WERI-Rb-1 (cell line): ENCODE results near the gene CHIC2.

ENCODE experiments used
- DNase-seq: peaks from one replicate; pipeline ENCODE4 v3.0.0-alpha.2; 2020
- H3K27ac ChIP-seq: fragments of 250-450 bp; sonication (Bioruptor Pico); 2 replicates; pipeline ENCODE4 v1.5.1; 2020; ENCODE audit warnings: mild to moderate bottlenecking, moderate library complexity
- H3K27me3 ChIP-seq: fragments of 250-450 bp; sonication (Bioruptor Pico); 2 replicates; pipeline ENCODE4 v1.5.1; 2021; ENCODE audit warnings: mild to moderate bottlenecking, low read depth, moderate library complexity; ENCODE audit not compliant: insufficient read depth, severe bottlenecking
- H3K36me3 ChIP-seq: fragments of 250-450 bp; sonication (Bioruptor Pico); 2 replicates; pipeline ENCODE4 v1.5.1; 2020; ENCODE audit warnings: mild to moderate bottlenecking, moderate library complexity
- H3K4me3 ChIP-seq: 2 replicates; pipeline ENCODE4 v1.5.1; 2011; ENCODE audit warnings: low read depth, mild to moderate bottlenecking, control low read depth, low read length
- H3K9me3 ChIP-seq: fragments of 250-450 bp; sonication (Bioruptor Pico); 2 replicates; pipeline ENCODE4 v1.5.1; 2021; ENCODE audit warnings: mild to moderate bottlenecking, moderate library complexity; ENCODE audit not compliant: severe bottlenecking
- TF ChIP-seq, protein P1 (sequence below): IDR thresholded peaks from 2 replicates; pipeline ENCODE4 v1.5.1; 2011; ENCODE audit warnings: low read depth, mild to moderate bottlenecking, control low read depth, inconsistent platforms, low read length

Gene CHIC2

DNA sequence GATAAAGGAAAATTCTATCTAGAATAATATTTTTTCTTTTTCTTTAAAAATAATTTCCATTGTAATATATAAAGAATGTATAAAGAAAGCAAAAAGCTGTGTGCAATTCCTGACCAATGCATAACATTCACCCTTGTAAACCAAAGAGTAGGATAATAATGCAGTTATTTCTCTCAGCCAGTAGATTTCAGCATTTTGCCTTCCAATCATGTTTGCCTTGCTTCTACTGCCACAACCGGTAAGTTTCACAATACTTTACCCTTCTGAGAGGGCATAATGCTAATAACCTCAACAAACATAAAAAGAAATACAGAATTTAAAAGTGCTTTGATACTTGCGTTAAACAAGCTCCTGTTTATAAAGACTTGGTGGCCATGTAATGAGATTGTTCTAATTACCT is 59.9 kb downstream of the CHIC2 start:
- no peak overlapping the region for H3K27ac ChIP-seq
- no peaks in the 10 kb centered on the region for H3K9me3 ChIP-seq
- no peak for DNase-seq
- no peaks in the 10 kb centered on the region for H3K36me3 ChIP-seq
- H3K4me3 ChIP-seq = no peak overlapping the region
- TF ChIP-seq, protein P1, sequence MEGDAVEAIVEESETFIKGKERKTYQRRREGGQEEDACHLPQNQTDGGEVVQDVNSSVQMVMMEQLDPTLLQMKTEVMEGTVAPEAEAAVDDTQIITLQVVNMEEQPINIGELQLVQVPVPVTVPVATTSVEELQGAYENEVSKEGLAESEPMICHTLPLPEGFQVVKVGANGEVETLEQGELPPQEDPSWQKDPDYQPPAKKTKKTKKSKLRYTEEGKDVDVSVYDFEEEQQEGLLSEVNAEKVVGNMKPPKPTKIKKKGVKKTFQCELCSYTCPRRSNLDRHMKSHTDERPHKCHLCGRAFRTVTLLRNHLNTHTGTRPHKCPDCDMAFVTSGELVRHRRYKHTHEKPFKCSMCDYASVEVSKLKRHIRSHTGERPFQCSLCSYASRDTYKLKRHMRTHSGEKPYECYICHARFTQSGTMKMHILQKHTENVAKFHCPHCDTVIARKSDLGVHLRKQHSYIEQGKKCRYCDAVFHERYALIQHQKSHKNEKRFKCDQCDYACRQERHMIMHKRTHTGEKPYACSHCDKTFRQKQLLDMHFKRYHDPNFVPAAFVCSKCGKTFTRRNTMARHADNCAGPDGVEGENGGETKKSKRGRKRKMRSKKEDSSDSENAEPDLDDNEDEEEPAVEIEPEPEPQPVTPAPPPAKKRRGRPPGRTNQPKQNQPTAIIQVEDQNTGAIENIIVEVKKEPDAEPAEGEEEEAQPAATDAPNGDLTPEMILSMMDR = no peak
- no peaks in the 10 kb centered on the region for H3K27me3 ChIP-seq

DNA sequence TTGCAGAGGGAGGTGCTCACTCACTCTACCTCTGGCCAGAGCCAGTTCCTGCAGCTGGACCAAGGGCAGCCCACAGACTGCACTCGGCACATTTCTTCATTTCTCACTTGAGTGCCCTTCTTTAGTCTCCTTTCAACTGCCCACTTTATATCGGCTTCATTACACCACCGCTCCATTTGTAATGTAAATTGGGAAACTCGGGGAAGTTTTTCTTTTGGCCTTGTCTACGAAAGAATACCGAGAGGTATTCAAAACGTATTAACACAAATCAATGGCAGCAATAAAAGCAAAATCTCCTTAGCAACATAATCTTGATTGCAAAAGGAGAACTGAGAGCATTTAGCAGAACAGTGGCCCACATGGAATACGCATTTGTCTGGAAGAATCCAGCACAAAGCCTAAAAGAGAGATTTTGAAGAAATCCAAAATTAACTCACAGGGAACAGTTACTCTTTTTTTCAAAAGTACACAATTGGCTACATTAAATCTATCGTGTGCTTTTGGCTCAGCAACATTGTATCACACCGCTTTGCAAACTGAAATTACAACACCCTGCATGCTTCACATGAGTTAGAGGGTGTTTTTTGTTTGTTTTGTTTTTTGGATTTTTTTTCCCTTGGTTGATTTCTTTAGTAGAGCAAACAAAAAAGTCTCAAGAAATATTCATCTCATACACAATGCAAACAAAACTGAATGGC is 62.6 kb downstream of the CHIC2 start:
- Histone ChIP-seq H3K27me3 (no peaks in the 10 kb centered on the region), H3K27ac (no peak overlapping the region), H3K36me3 (no peaks in the 10 kb centered on the region), H3K4me3 (no peak overlapping the region), H3K9me3 (no peaks in the 10 kb centered on the region)
- DNase-seq = no peak
- TF ChIP-seq, protein P1 = no peak

DNA sequence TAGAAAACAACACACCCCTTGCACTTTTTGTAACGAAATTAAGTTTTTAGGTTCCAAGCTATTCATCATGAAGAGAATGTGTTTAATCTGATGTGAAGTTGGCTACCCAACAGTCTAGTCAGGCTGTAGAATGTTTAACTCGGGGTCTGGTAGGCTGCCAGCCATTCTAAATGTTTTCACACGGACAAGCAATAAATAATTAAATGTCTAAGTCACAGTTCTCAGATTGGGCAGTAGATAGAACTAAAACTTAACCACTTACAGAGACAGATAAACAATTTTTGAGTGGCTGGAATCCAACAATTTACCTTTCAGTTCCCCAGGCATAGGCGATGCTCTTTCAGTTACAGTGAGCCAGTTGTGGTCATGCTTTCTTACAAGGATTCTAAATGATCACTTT is 66.5 kb downstream of the CHIC2 start:
- Histone ChIP-seq H3K4me3 (no peak overlapping the region), H3K27ac (no peak overlapping the region), H3K27me3 (no peaks in the 10 kb centered on the region), H3K9me3 (no peaks in the 10 kb centered on the region), H3K36me3 (no peaks in the 10 kb centered on the region)
- DNase-seq = no peak
- TF ChIP-seq, protein P1 = no peak

DNA sequence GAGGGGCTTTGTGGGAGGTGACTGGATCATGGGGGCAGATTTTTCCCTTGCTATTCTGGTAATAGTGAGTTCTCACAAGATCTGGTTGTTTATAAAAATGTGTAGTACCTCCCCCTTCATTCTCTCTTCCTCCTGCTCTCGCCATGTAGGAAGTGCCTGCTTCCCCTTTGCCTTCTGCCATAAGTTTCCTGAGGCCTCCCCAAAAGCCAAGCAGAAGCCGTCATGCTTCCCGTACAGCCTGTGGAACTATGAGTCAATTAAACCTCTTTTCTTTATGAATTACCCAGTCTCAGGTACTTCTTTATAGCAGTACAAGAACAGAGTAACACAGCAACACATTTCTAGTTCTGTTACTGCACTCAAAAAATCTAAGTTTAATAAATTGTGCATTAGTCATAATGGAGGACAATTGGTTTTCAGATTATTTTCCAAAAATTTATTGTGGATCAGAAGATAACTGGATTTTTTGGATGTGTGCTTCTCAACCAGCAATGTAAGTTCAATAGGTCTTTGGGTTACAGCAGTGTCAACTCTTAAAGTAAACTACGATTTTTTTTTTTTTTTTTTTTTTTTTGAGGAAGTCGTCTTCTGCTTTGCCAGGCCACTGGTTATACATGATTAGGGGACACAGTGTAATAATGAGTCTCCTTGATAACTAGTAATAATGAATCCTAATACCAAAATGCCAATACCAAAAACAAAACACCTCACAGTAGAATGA is 69.9 kb downstream of the CHIC2 start:
- TF ChIP-seq, protein P1 = no peak
- Histone ChIP-seq H3K27me3 (no peaks in the 10 kb centered on the region), H3K27ac (no peak overlapping the region), H3K9me3 (no peaks in the 10 kb centered on the region), H3K4me3 (no peak overlapping the region), H3K36me3 (no peaks in the 10 kb centered on the region)
- no peak for DNase-seq

DNA sequence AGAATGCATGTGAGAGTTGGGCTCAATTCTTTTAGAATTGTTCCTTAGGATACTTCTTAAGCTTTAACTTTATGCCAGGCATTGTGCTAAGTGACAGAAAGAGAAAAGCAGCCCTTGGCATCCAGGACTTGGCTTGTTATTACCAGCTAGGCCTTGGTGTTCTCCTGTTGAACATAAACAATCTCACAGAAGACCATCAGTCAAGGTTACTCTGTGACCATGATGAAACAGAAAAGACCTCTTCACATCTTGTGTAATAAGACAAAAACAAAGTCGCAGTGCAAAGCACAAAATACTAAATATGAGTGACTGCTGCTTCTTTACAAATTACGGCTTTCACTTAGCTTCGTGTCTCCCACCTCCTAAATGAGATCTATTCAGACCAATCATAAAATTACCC is 71.6 kb downstream of the CHIC2 start:
- Histone ChIP-seq H3K27ac (no peak overlapping the region), H3K4me3 (no peak overlapping the region), H3K27me3 (no peaks in the 10 kb centered on the region), H3K9me3 (no peaks in the 10 kb centered on the region), H3K36me3 (no peaks in the 10 kb centered on the region)
- DNase-seq = no peak
- TF ChIP-seq, protein P1 = no peak
